ENCODE data around the gene PTP4A2.
"Not testable (repeated sequence)": the region's sequence is repeated elsewhere in the genome, so short reads cannot be mapped to it uniquely, and the experiment has no call there.

The PTP4A2 gene

DNA sequence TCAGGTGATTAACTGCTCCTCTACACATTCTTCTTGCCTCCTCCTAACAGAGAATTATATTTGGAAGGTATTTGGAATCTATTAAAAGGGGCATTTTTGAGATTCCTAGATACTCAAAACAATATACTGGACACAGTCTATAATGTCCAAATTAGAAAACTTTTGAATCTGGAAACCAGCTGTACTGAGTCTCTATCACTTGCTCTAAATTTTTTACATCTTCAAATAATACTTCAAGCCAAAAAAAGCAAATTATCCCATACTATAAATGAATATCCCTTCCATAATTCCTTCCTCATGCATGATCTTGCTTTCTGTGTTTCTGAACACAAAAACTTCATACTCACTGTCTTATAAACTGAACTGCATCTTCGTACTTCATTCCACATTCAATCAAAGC, 28.5 kb downstream of the PTP4A2 start:
- DNase-seq (ENCODE audit: insufficient read length, low spot score) (no peak), FAIRE-seq (no peak)
- no peak for TF ChIP-seq POLR2A (IDR thresholded peaks at IDR 0.05; ENCODE audit: low read depth, low read length)
- no peak for TF ChIP-seq POU2F2 (IDR thresholded peaks at IDR 0.05; ENCODE audit: low read depth, low read length)
- no peak for TF ChIP-seq TAF1 (IDR thresholded peaks at IDR 0.05; ENCODE audit: low read depth, low read length)

DNA sequence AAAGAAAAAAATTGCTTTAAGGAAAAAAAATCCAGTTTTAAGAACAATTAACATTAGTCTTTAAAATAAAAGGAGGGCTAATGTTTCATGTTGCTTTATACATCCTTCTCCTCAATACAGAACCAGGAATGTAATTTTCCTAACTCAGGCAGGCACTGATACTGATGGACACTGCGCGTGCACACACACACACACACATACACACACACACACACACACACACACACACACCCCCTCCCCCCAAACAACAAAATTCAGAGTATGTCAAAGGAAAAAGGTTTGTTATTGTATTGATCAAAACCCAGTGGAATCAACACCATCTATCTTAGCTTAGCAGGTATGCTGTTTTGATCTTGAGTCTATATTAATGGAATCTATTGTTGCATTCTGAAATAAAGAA, 31.6 kb downstream of the PTP4A2 start:
- TF ChIP-seq TAF1 (IDR thresholded peaks at IDR 0.05; ENCODE audit: low read depth, low read length) (no peak), POLR2A (IDR thresholded peaks at IDR 0.05; ENCODE audit: low read depth, low read length) (no peak)
- FAIRE-seq (no peak), DNase-seq (ENCODE audit: insufficient read length, low spot score) (no peak)

DNA sequence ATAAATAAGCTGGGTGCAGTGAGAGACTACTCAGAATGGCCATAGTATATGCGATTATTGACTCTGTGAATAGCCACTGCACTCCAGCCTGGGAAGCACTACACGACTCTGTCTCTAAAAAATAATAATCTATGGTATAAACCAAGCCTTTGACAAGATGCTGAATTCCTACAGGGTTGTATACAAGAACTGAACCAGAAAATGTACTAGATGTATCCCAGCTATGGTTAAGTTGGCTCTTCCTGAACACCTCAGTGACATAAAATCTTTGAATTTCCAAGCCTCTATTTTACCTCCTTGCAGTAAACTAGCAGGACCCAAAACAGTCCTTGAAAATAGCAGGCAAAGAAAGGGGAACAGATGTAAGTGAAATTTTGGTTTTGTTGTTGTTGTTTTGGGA, 32.5 kb downstream of the PTP4A2 start:
- no peak for TF ChIP-seq SPI1 (IDR thresholded peaks at IDR 0.05; ENCODE audit: low read depth, low read length)
- no peak for TF ChIP-seq PAX5 (IDR thresholded peaks at IDR 0.05; ENCODE audit: insufficient read depth, low read length, severe bottlenecking)

GRCh38 chr1:31905093-31905509, 33.1 kb downstream of the PTP4A2 start:
- FAIRE-seq (no peak), DNase-seq (ENCODE audit: insufficient read length, low spot score) (no peak)
- TF ChIP-seq POLR2A (IDR thresholded peaks at IDR 0.05; ENCODE audit: low read depth, low read length) (peak; percentile 52; the same call in 1 of the 2 replicates), POU2F2 (IDR thresholded peaks at IDR 0.05; ENCODE audit: low read depth, low read length) (peak; percentile 62; the same call in 1 of the 2 replicates), SPI1 (IDR thresholded peaks at IDR 0.05; ENCODE audit: low read depth, low read length) (no peak), TAF1 (IDR thresholded peaks at IDR 0.05; ENCODE audit: low read depth, low read length) (no peak), POLR2AphosphoS5 (IDR thresholded peaks at IDR 0.05; ENCODE audit: low read depth, low read length) (peak; percentile 75; the same call in 1 of the 2 replicates), PAX5 (IDR thresholded peaks at IDR 0.05; ENCODE audit: insufficient read depth, low read length, severe bottlenecking) (no peak)

More for the DNA sequence above, 32.5 kb downstream of the PTP4A2 start:
- DNase-seq (ENCODE audit: insufficient read length, low spot score) (no peak), FAIRE-seq (no peak)

DNA sequence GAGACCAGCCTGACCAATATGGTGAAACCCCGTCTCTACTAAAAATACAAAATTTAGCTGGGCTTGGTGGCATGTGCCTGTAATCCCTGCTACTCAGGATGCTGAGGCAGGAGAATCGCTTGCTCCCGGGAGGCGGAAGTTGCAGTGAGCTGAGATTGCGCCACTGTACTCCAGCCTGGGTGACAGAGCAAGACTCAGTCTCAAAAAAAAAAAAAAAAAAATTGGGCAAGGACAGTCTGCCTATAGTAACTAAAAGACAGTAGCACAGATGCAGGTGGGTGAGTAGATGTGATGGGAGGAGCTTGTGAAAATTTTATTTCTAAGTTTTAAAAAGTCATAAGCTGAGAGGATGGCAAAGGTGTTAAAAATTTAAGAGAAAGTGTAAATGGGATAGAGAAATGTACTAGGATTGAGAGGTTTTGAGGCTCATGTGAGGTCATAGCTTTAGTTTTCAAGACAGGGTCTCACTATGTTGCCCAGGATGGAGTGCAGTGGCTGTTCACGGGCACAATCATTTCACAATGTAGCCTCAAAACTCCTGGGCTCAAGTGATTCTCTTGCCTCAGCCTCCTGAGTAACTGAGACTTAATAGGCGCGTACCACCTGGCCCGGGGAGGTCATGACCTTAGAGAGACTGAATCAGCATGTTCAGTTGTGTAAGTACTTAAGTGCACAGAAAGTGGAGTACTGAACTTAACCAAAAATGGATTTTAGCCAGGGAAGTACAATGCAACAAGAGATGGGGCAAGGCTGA, 33.7 kb downstream of the PTP4A2 start:
- peak; percentile 12; the same call in 1 of the 2 replicates for TF ChIP-seq POLR2AphosphoS5 (IDR thresholded peaks at IDR 0.05; ENCODE audit: low read depth, low read length)
- no peak for TF ChIP-seq POLR2A (IDR thresholded peaks at IDR 0.05; ENCODE audit: low read depth, low read length)
- TF ChIP-seq SPI1 (IDR thresholded peaks at IDR 0.05; ENCODE audit: low read depth, low read length), result no peak
- DNase-seq (ENCODE audit: insufficient read length, low spot score), result no peak
- FAIRE-seq, result no peak

- FAIRE-seq, result peak; percentile 38
- no peak for DNase-seq (ENCODE audit: insufficient read length, low spot score)
- TF ChIP-seq SPI1 (IDR thresholded peaks at IDR 0.05; ENCODE audit: low read depth, low read length), result peak; percentile 88
- TF ChIP-seq TAF1 (IDR thresholded peaks at IDR 0.05; ENCODE audit: low read depth, low read length), result no peak
- TF ChIP-seq POLR2AphosphoS5 (IDR thresholded peaks at IDR 0.05; ENCODE audit: low read depth, low read length), result no peak
- TF ChIP-seq PAX5 (IDR thresholded peaks at IDR 0.05; ENCODE audit: insufficient read depth, low read length, severe bottlenecking), result no peak
- TF ChIP-seq POU2F2 (IDR thresholded peaks at IDR 0.05; ENCODE audit: low read depth, low read length), result peak; percentile 80; the same call in 1 of the 2 replicates
Measured at GRCh38 chr1:31902510-31902860, 35.7 kb downstream of the PTP4A2 start.

DNA sequence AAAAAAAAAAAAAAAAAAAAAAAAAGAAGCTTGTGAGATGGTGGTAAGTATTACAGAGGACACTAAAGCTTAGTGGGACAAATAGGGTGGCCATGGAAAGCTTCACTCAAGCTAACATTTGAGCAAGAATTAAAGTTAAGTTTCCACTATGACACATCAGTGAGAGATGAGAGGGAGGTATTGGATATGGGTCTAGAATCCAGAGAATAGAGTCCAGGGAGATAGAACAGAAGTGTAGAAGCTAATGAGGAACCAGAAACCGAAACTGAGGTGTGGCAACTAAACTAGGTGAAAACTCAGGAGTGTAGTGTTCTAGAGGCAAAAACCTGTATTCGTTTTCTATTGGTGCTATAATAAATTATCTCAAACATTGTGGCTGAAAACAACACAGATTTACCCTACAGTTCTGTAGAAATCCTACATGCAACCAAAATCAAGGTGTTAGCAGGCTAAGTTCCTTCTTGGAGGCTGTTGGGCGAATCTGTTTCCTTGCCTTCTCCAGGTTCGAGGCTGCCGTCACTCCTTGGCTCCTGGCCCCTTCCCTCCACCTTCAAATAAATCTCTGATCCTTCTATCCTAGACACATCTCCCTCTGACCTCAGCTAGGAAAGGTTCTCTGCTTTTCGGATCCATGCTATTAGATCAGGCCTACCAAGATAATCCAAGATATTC, 36.2 kb downstream of the PTP4A2 start:
- FAIRE-seq (peak; percentile 35), DNase-seq (ENCODE audit: insufficient read length, low spot score) (no peak)
- TF ChIP-seq TAF1 (IDR thresholded peaks at IDR 0.05; ENCODE audit: low read depth, low read length) (no peak), SPI1 (IDR thresholded peaks at IDR 0.05; ENCODE audit: low read depth, low read length) (peak; percentile 52; the same call in 1 of the 2 replicates), POLR2AphosphoS5 (IDR thresholded peaks at IDR 0.05; ENCODE audit: low read depth, low read length) (no peak)

- DNase-seq (ENCODE audit: insufficient read length, low spot score) (no peak), FAIRE-seq (no peak)
- TF ChIP-seq PAX5 (IDR thresholded peaks at IDR 0.05; ENCODE audit: insufficient read depth, low read length, severe bottlenecking), result no peak
- TF ChIP-seq POLR2AphosphoS5 (IDR thresholded peaks at IDR 0.05; ENCODE audit: low read depth, low read length), result no peak
- TF ChIP-seq SPI1 (IDR thresholded peaks at IDR 0.05; ENCODE audit: low read depth, low read length), result no peak
- no peak for TF ChIP-seq POU2F2 (IDR thresholded peaks at IDR 0.05; ENCODE audit: low read depth, low read length)
- no peak for TF ChIP-seq POLR2A (IDR thresholded peaks at IDR 0.05; ENCODE audit: low read depth, low read length)
- TF ChIP-seq TAF1 (IDR thresholded peaks at IDR 0.05; ENCODE audit: low read depth, low read length), result no peak
Measured at GRCh38 chr1:31900790-31901189, 37.4 kb downstream of the PTP4A2 start.

GRCh38 chr1:31897526-31898100, 40.6 kb downstream of the PTP4A2 start:
- DNase-seq (ENCODE audit: insufficient read length, low spot score), result no peak
- TF ChIP-seq POU2F2 (IDR thresholded peaks at IDR 0.05; ENCODE audit: low read depth, low read length), result no peak
- no peak for FAIRE-seq

GRCh38 chr1:31895474-31896198, 42.5 kb downstream of the PTP4A2 start:
- not testable (repeated sequence) for DNase-seq (ENCODE audit: insufficient read length, low spot score); FAIRE-seq
